Progenitor cell of endocrine pancreas (in vitro differentiated cells): Measurements from ENCODE around the gene SBK2. TPM values are rescaled to one million over a fixed set of nuclear protein-coding genes. Genes with fewer than 3 reads are reported as not detected.

Experiments
- DNase-seq: peaks from one replicate; pipeline ENCODE4 v3.0.0; 2021; ENCODE audit warnings: low spot score; ENCODE audit not compliant: unreplicated experiment
- H3K27ac Mint-ChIP-seq: 2 replicates; pipeline ENCODE4 v1.8.0; 2021; ENCODE audit warnings: mild to moderate bottlenecking, moderate library complexity, mixed read lengths
- H3K27me3 Mint-ChIP-seq: 2 replicates; pipeline ENCODE4 v1.8.0; 2021; ENCODE audit warnings: mixed read lengths
- H3K36me3 Mint-ChIP-seq: 2 replicates; pipeline ENCODE4 v1.8.0; 2022; ENCODE audit warnings: mixed read lengths; ENCODE audit not compliant: insufficient read depth
- H3K4me1 Mint-ChIP-seq: 2 replicates; pipeline ENCODE4 v1.8.0; 2021; ENCODE audit warnings: low read depth, mixed read lengths
- H3K4me3 Mint-ChIP-seq: 2 replicates; pipeline ENCODE4 v1.8.0; 2021; ENCODE audit warnings: low read depth, mild to moderate bottlenecking, moderate library complexity, mixed read lengths
- H3K9me3 Mint-ChIP-seq: 2 replicates; pipeline ENCODE4 v1.8.0; 2021; ENCODE audit warnings: low read depth, mixed read lengths
- total RNA-seq: library from RNA; stranded (reverse); gene quantifications from 2 replicates; pipeline ENCODE4 v1.2.1, GENCODE V29; 2021
- TF ChIP-seq, protein P1 (sequence below): fragments of 200-600 bp; sonication (generic); IDR thresholded peaks from one replicate; pipeline ENCODE4 v1.5.0; 2021; ENCODE audit warnings: antibody characterized with exemption, mild to moderate bottlenecking; ENCODE audit not compliant: unreplicated experiment

SBK2 gene
- total RNA-seq, 1 donor from 2014 or later: 2.3 TPM

DNA sequence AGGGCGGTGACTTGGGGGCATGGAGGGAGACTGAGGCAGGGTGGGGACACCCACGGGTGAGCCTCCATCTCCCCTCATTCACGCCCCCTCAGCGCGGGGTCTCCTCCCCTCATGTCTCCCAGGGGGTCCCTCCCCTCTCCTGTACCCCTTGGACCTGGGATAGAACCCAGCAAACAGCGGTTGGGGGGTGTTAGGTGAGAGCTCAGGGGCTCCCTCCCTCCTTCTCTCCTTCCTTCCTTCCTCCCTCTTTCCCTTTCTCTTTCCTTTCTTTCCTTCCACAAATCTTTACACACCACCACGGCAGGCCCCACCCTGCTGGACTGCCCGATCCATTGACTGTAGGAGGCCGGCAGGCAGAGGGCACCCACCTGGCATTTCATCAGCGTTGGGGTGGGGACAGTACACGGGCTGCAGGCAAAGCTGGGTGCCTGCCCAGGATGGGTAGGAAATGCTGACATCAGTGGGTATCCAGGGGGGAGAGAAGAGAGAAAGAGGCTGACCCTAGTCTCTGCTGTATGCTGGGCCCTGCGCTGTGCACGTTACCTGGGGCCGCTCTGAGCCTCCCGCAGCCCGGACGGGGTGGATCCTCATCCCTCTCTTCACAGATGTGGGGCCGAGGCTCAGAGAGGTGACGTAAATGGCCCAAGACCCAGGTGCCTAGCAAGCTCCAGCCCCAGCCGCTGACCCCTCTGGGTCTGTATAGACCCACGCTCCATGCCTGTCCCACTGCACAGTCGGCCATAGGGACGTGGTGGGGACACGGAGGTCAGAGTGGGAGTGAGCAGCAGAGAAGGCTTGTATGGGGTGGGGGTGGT, 45.2 kb downstream of the SBK2 start:
- no peak for DNase-seq
- Mint-ChIP-seq H3K27ac (no peak overlapping the region), H3K27me3 (peaks cover 11% of the 10 kb centered on the region), H3K4me1 (peaks cover 8% of the 10 kb centered on the region), H3K36me3 (no peaks in the 10 kb centered on the region), H3K9me3 (no peaks in the 10 kb centered on the region), H3K4me3 (no peak overlapping the region)
- TF ChIP-seq, protein P1, sequence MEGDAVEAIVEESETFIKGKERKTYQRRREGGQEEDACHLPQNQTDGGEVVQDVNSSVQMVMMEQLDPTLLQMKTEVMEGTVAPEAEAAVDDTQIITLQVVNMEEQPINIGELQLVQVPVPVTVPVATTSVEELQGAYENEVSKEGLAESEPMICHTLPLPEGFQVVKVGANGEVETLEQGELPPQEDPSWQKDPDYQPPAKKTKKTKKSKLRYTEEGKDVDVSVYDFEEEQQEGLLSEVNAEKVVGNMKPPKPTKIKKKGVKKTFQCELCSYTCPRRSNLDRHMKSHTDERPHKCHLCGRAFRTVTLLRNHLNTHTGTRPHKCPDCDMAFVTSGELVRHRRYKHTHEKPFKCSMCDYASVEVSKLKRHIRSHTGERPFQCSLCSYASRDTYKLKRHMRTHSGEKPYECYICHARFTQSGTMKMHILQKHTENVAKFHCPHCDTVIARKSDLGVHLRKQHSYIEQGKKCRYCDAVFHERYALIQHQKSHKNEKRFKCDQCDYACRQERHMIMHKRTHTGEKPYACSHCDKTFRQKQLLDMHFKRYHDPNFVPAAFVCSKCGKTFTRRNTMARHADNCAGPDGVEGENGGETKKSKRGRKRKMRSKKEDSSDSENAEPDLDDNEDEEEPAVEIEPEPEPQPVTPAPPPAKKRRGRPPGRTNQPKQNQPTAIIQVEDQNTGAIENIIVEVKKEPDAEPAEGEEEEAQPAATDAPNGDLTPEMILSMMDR: no peak

- Mint-ChIP-seq H3K9me3 (no peaks in the 10 kb centered on the region), H3K4me1 (peaks cover 12% of the 10 kb centered on the region), H3K27ac (no peak overlapping the region), H3K27me3 (peaks cover 11% of the 10 kb centered on the region), H3K36me3 (no peaks in the 10 kb centered on the region), H3K4me3 (no peak overlapping the region)
- DNase-seq: no peak
- TF ChIP-seq, protein P1: no peak
Measured at GRCh38 chr19:55490478-55491432, 46.2 kb downstream of the SBK2 start.

GRCh38 chr19:55489711-55490477, 47.0 kb downstream of the SBK2 start:
- TF ChIP-seq, protein P1: no peak
- H3K4me3 Mint-ChIP-seq: no peak overlapping the region
- peaks cover 11% of the 10 kb centered on the region for H3K27me3 Mint-ChIP-seq
- no peaks in the 10 kb centered on the region for H3K36me3 Mint-ChIP-seq
- no peaks in the 10 kb centered on the region for H3K9me3 Mint-ChIP-seq
- DNase-seq: no peak
- H3K4me1 Mint-ChIP-seq: peaks cover 13% of the 10 kb centered on the region
- no peak overlapping the region for H3K27ac Mint-ChIP-seq

- Mint-ChIP-seq H3K9me3 (no peaks in the 10 kb centered on the region), H3K4me1 (peaks cover 13% of the 10 kb centered on the region), H3K36me3 (no peaks in the 10 kb centered on the region), H3K27ac (no peak overlapping the region), H3K4me3 (no peak overlapping the region), H3K27me3 (peaks cover 11% of the 10 kb centered on the region)
- TF ChIP-seq, protein P1: no peak
- DNase-seq: no peak
Measured at GRCh38 chr19:55488986-55489710, 47.8 kb downstream of the SBK2 start.
